22Rv1 (cell line): Measurements from ENCODE around the gene ARHGAP18.

Source experiments
- H3K27ac ChIP-seq: fragments of 450-650 bp; 2 replicates; pipeline ENCODE4 v1.5.1; 2017
- ZFX ChIP-seq: fragments of 450-650 bp; IDR thresholded peaks from 2 replicates; pipeline ENCODE4 v1.6.1; 2017; ENCODE audit warnings: antibody characterized with exemption, borderline replicate concordance
- TF ChIP-seq, protein P1 (sequence below): fragments of 450-650 bp; IDR thresholded peaks from 2 replicates; pipeline ENCODE4 v1.5.1; 2017; ENCODE audit warnings: mild to moderate bottlenecking

Gene ARHGAP18

DNA sequence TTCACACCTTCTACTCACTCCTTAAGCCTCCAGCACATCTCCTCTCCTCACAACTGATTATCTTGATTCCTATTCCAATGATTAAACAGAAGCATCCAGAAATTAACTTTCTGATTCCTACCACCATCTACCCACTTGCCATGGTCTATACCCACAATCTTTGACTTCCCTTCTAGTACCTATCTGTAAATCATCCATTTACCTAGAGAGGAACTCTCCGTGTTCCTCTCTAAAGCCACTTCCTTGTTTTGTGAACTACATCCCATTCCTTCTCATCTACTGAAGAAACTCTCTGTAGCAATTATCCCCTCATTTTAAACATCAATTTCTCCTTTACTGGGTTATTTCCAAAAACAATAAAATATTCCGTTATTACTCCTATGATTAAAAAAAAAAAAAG, 167.3 kb downstream of the ARHGAP18 start:
- H3K27ac ChIP-seq, result no peak overlapping the region
- no peak for TF ChIP-seq ZFX
- TF ChIP-seq, protein P1, sequence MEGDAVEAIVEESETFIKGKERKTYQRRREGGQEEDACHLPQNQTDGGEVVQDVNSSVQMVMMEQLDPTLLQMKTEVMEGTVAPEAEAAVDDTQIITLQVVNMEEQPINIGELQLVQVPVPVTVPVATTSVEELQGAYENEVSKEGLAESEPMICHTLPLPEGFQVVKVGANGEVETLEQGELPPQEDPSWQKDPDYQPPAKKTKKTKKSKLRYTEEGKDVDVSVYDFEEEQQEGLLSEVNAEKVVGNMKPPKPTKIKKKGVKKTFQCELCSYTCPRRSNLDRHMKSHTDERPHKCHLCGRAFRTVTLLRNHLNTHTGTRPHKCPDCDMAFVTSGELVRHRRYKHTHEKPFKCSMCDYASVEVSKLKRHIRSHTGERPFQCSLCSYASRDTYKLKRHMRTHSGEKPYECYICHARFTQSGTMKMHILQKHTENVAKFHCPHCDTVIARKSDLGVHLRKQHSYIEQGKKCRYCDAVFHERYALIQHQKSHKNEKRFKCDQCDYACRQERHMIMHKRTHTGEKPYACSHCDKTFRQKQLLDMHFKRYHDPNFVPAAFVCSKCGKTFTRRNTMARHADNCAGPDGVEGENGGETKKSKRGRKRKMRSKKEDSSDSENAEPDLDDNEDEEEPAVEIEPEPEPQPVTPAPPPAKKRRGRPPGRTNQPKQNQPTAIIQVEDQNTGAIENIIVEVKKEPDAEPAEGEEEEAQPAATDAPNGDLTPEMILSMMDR, result no peak

DNA sequence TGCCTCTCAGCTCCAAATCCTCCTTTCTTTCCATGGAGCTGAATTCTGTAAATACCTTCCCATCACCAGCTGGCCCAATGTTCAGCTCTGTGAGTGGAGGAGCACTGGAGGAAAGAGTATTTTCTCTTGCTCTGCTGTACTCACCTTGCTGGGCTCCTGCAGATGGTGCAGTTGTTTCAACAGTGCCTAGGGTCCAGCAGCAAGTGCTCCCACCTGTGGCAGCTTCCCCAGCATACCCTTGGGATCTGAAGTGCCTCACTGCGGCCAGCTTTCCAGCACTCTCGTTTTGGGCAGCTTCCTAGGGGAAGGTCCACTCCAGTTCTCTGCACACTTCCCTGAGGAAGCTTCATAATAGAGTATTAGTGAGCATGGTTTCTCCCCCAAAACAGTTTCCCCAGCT, 170.9 kb downstream of the ARHGAP18 start:
- TF ChIP-seq, protein P1, result no peak
- no peak for TF ChIP-seq ZFX
- H3K27ac ChIP-seq, result no peak overlapping the region

DNA sequence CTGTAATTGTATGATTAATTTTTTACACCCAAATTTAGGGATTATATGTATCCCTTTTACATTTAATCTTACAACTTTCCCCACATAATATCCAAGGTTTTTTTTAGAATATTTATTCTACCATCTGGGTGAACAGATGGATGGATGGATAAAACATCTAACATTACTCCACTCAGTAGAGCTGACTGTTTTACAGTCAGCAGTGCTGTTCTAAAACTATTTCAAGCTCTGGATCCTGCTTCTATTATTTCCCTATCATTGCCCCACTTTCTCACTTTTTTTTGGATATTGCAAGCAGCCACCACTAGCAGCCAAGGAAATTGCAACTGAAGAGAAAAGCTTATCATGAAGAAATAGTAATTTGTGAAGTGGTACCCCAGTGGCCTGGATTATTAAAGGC, 173.7 kb downstream of the ARHGAP18 start:
- no peak overlapping the region for H3K27ac ChIP-seq
- TF ChIP-seq, protein P1, result no peak
- no peak for TF ChIP-seq ZFX

DNA sequence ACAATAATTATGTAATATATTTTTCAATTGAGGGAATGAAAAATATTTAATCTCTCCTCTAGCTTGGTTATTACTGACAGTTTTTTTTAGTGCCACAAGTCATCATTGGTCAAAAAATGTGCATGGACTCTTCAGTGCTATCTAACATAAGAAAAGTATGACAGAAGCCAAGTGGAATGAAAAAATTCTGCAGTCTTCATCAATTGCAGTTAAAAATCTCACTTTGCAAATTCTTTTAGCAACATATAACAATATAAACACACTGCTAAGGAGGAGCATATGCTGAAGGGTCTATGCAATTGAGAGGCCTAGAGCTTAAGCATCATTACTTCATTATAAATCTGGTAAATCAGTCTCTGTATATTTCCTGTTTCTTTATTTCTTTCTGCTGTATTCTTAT, 175.1 kb downstream of the ARHGAP18 start:
- H3K27ac ChIP-seq, result no peak overlapping the region
- TF ChIP-seq, protein P1, result no peak
- TF ChIP-seq ZFX, result no peak
